Kidney (tissue), 14 donors: ENCODE results near the gene TXN2. TPM values are rescaled to one million over a fixed set of nuclear protein-coding genes. Genes with fewer than 3 reads are reported as not detected.

Experiments used
- DNase-seq, 5 donors: peaks; one replicate each; pipeline ENCODE4 v3.0.0-alpha.2; 2013 to 2020
- FAIRE-seq: peaks from 2 replicates; lab custom pipeline; 2012; peaks lifted over from hg19 to GRCh38; lab: Jason Lieb, UNC
- H3K27ac ChIP-seq, 2 donors: one replicate each; pipeline ENCODE4 v1.7.0; 2013; ENCODE audit warnings: low read depth in 2 of 2, low read length in 2 of 2, inconsistent platforms in 1 of 2
- H3K27me3 ChIP-seq: one replicate; pipeline ENCODE4 v1.7.1; 2013; ENCODE audit warnings: low read length, inconsistent platforms; ENCODE audit not compliant: control insufficient read depth, insufficient read depth
- H3K36me3 ChIP-seq, 3 donors: one replicate each; pipeline versions ENCODE4 v1.7.0 to v1.7.1; 2013; ENCODE audit warnings: low read length in 3 of 3, control low read depth in 1 of 3, inconsistent platforms in 1 of 3; ENCODE audit not compliant: insufficient read depth in 3 of 3, control insufficient read depth in 2 of 3
- H3K4me1 ChIP-seq, 3 donors: one replicate each; pipeline versions ENCODE4 v1.7.0 to v1.7.1; 2013; ENCODE audit warnings: low read length in 3 of 3, inconsistent platforms in 1 of 3, low read depth in 1 of 3; ENCODE audit not compliant: control insufficient read depth in 2 of 3, insufficient read depth in 2 of 3
- H3K4me3 ChIP-seq, 3 donors: one replicate each; pipeline versions ENCODE4 v1.7.0 to v1.8.1; 2013; ENCODE audit warnings: low read length in 3 of 3, control low read depth in 1 of 3, inconsistent platforms in 1 of 3
- H3K9ac ChIP-seq, 3 donors: one replicate each; pipeline versions ENCODE4 v1.7.0 to v1.7.1; 2013; ENCODE audit warnings: low read length in 3 of 3, control low read depth in 1 of 3, inconsistent platforms in 1 of 3
- H3K9me3 ChIP-seq, 3 donors: one replicate each; pipeline versions ENCODE4 v1.7.0 to v1.7.1; 2013; ENCODE audit warnings: low read length in 3 of 3, control low read depth in 1 of 3, inconsistent platforms in 1 of 3; ENCODE audit not compliant: control insufficient read depth in 2 of 3, insufficient read depth in 1 of 3
- intact Hi-C: fragments of 100-400 bp; cut with DNase I; formaldehyde crosslinking; loops from one replicate; pipeline ENCODE4 v1.11.1; 2022
- polyA plus RNA-seq: library from polyadenylated mRNA; stranded (reverse); fragments of 350-450 nt; fragmentation: Illumina TruSeq; extraction: RNeasy Lipid Tissue Mini Kit (QIAGEN cat#74804); gene quantifications from one replicate; pipeline ENCODE4 v1.2.3, GENCODE V29; 2014; ENCODE audit warnings: low read depth, low replicate concordance; ENCODE audit not compliant: insufficient read depth
- total RNA-seq: library from RNA; stranded (reverse); fragmentation: NEBNext Ultra II Directional; extraction: Animal tissue kit (Norgen Biotek cat#: 25700); gene quantifications from one replicate; pipeline ENCODE4 v1.2.1, GENCODE V29; 2021
- TF ChIP-seq, protein P1 (sequence below): IDR thresholded peaks from 3 replicates; pipeline ENCODE4 v1.5.1; 2012; ENCODE audit warnings: mild to moderate bottlenecking, moderate library complexity, borderline replicate concordance; ENCODE audit not compliant: insufficient read depth; ENCODE audit errors: extremely low read depth
- donor health status: control.
- donor health status: control.
- donor health status: control.
- donor health status: control.
- donor health status: control.
- donor health status: DM: yes; HTN: yes; CAD: no.
- donor health status: Normal renal cell carcinoma (clear cell type).

TXN2 gene
- total and polyA plus RNA-seq, 2 donors from 2014 or later: 72.8 to 194 TPM

DNA sequence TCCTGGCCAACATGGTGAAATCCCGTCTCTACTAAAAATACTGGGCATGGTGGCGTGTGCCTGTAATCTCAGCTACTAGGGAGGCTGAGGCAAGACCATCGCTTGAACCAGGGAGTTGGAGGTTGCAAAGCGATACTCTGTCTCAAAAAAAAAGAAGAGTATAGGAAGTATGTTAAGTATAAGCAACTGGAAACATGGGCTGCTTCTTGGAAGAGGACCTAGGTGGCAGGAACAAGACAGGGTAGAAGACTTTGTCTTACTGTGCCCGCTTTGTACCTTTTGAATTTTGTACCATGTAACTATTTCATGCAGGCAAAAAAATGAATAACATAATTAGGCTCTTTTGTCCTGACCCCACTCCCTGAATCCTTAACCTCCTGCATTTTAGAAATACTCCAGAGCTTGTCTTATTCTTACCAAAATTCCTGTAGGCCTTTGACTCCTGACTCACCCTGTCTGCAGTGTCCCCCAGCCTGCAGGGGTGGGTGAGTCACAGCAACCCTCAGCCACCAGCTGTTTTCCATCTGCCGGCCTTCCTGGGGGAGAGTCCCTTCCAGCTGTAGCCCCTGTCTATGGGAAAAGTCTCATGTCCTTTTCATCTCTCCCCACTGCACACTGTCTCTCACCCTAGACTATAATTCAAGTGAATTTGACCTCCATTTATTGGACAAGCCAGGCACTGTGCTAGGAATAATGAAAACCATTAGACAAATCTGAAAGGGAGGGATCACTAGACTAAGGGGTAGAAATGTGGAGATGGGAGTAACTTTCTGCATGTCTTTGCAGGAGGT lies 41.8 kb downstream of the TXN2 start:
- DNase-seq (peak; percentile 70 to 94 (median 73)), FAIRE-seq (no peak)
- intact Hi-C loops: no loop called here
- no peaks in the 10 kb centered on the region for H3K9me3 ChIP-seq
- TF ChIP-seq, protein P1, sequence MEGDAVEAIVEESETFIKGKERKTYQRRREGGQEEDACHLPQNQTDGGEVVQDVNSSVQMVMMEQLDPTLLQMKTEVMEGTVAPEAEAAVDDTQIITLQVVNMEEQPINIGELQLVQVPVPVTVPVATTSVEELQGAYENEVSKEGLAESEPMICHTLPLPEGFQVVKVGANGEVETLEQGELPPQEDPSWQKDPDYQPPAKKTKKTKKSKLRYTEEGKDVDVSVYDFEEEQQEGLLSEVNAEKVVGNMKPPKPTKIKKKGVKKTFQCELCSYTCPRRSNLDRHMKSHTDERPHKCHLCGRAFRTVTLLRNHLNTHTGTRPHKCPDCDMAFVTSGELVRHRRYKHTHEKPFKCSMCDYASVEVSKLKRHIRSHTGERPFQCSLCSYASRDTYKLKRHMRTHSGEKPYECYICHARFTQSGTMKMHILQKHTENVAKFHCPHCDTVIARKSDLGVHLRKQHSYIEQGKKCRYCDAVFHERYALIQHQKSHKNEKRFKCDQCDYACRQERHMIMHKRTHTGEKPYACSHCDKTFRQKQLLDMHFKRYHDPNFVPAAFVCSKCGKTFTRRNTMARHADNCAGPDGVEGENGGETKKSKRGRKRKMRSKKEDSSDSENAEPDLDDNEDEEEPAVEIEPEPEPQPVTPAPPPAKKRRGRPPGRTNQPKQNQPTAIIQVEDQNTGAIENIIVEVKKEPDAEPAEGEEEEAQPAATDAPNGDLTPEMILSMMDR: no peak
- H3K4me3 ChIP-seq: no peak overlapping the region
- H3K4me1 ChIP-seq: peaks cover 0 to 8% (median 3%) of the 10 kb centered on the region in 3 donors
- H3K27me3 ChIP-seq: no peaks in the 10 kb centered on the region
- no peaks in the 10 kb centered on the region for H3K36me3 ChIP-seq
- H3K27ac ChIP-seq: no peak overlapping the region
- no peak overlapping the region for H3K9ac ChIP-seq

DNA sequence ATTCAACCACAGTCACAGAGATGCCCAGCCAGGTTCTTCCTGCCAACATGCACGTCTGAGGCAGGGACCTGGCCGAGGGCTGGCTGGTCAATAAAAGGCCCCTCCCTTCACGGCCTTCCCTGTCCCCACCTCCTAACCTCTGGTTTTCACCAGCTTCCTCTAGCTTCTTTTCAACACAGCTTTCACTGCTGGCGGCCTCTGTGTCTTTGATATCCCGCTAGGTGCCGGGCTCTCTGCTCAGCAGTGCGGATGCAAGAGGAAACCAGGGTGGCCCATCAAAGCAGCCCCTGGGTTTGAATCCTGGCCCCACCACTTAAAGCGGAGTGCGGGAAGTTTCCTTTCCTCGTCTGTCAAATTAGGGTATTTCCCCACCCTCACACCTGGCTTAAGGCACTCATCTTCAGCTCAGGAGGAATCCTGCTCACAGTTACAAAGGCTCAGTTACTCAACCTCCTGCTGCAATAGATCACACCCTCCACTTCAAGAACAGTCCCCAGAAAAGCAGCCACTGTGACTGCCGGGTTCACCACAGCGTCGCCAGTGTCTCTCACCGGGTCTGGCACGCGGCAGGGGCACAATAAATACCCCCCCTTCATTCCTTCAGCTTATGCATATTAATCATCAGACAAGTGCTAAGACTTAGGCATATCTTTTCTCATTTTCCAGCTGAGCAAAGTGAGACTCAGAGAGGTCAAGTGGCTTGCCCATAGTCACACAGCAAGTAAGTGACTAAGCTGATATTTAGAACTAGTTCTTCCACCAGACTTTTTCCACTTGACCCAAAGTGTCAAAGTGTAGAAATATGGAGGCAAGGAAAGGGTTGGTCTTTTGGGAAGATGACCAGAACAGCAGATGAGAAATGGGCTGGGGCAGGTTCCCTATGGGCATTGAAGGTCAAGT lies 45.7 kb downstream of the TXN2 start:
- Histone ChIP-seq H3K4me1 (peaks cover 2 to 13% (median 4%) of the 10 kb centered on the region in 3 donors), H3K9me3 (no peaks in the 10 kb centered on the region), H3K27ac (peak overlapping the region in 1 of 2 donors; percentile 42), H3K9ac (peak overlapping the region in 1 of 3 donors; percentile 25), H3K36me3 (no peaks in the 10 kb centered on the region), H3K4me3 (no peak overlapping the region), H3K27me3 (no peaks in the 10 kb centered on the region)
- TF ChIP-seq, protein P1: no peak
- intact Hi-C loops: no loop called here
- FAIRE-seq (no peak), DNase-seq (peak in 2 of 5 donors; percentile 46 to 53)

DNA sequence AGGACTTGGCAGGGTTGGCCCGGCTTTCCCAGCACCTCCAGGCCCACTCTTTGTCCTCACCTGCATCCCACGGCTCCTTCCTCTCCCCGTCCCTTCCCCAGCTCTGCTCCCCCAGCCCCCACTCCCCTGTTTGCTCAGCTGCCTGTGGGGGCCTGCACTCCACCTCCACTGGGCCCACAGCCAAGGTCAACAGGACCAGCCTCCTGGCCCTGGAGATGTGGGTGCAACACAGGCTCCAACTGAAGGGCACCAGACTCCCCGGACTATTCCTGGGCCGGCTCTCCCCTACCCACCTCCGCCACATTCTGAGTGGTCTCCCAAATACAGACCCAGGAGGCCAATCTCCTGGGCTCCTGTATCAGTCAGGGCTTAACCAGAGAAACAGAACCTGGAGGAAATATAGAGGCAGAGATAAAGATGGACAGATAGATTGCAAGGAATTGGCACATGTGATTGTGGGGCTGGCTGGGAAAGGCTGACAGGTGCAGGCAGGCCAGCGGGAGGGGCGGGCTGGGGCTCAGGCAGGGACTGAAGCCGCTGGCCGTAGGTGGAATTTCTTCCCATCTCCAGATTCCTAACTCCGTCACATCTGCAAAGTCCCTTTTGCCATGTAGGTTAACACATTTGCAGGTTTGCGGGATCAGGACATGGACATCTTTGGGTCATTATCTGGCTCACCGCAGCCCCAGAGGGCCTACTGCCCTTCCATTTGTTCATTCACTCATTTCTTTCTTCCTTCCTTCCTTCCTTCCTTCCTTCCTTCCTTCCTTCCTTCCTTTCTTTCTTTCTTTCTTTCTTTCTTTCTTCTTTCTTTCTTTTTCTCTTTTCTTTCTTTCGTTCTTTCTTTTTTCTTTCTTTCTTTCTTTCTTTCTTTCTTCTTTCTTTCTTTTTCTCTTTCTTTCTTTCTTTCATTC lies 47.9 kb downstream of the TXN2 start:
- no peak overlapping the region for H3K4me3 ChIP-seq
- no peak for FAIRE-seq
- no peak overlapping the region for H3K9ac ChIP-seq
- intact Hi-C loops: no loop called here
- H3K27me3 ChIP-seq: no peaks in the 10 kb centered on the region
- H3K27ac ChIP-seq: peak overlapping the region in 1 of 2 donors; percentile 48
- DNase-seq: no peak
- peaks cover 0 to 13% (median 4%) of the 10 kb centered on the region in 3 donors for H3K4me1 ChIP-seq
- H3K9me3 ChIP-seq: no peaks in the 10 kb centered on the region
- TF ChIP-seq, protein P1: no peak
- H3K36me3 ChIP-seq: no peaks in the 10 kb centered on the region
